Neural cell (in vitro differentiated cells): Measurements from ENCODE around the gene CEL.

Experiments used
- CTCF ChIP-seq: fragments of 450-650 bp; IDR thresholded peaks from 2 replicates; pipeline ENCODE4 v1.5.1; 2014; ENCODE audit warnings: antibody characterized with exemption, mild to moderate bottlenecking, moderate library complexity; ENCODE audit not compliant: poor library complexity, severe bottlenecking
- EP300 ChIP-seq: fragments of 450-650 bp; conservative IDR thresholded peaks from 2 replicates; pipeline ENCODE4 v1.6.1; 2014; ENCODE audit warnings: antibody characterized with exemption, mild to moderate bottlenecking, moderate library complexity; ENCODE audit not compliant: poor library complexity, severe bottlenecking
- EZH2 ChIP-seq: fragments of 200-600, 300-800 bp; shearing (Covaris generic), sonication (generic); IDR thresholded peaks from 2 replicates; pipeline ENCODE4 v1.6.1; 2014; ENCODE audit warnings: antibody characterized with exemption, low read length, borderline replicate concordance, mild to moderate bottlenecking; ENCODE audit not compliant: insufficient read depth, poor library complexity, severe bottlenecking
- MXI1 ChIP-seq: fragments of 450-650 bp; conservative IDR thresholded peaks from 2 replicates; pipeline ENCODE4 v1.6.1; 2014; ENCODE audit warnings: antibody characterized with exemption, mild to moderate bottlenecking; ENCODE audit not compliant: poor library complexity, severe bottlenecking
- POLR2AphosphoS5 ChIP-seq: IDR thresholded peaks from 2 replicates; pipeline ENCODE4 v1.6.1; 2012
- RAD21 ChIP-seq: fragments of 450-650 bp; conservative IDR thresholded peaks from 2 replicates; pipeline ENCODE4 v1.6.1; 2014; ENCODE audit warnings: antibody characterized with exemption, mild to moderate bottlenecking, moderate library complexity
- TAF1 ChIP-seq: IDR thresholded peaks from 2 replicates; pipeline ENCODE4 v1.6.1; 2012; ENCODE audit warnings: low read depth
- TF ChIP-seq, protein P1 (sequence below): IDR thresholded peaks from 2 replicates; pipeline ENCODE4 v1.6.1; 2012; ENCODE audit warnings: borderline replicate concordance

GRCh38 chr9:133071484-133072150 lies 9.8 kb downstream of the CEL start:
- TF ChIP-seq EZH2 (no peak), MXI1 (no peak), CTCF (no peak), POLR2AphosphoS5 (no peak), RAD21 (no peak), TAF1 (no peak), EP300 (no peak)
- TF ChIP-seq, protein P1, sequence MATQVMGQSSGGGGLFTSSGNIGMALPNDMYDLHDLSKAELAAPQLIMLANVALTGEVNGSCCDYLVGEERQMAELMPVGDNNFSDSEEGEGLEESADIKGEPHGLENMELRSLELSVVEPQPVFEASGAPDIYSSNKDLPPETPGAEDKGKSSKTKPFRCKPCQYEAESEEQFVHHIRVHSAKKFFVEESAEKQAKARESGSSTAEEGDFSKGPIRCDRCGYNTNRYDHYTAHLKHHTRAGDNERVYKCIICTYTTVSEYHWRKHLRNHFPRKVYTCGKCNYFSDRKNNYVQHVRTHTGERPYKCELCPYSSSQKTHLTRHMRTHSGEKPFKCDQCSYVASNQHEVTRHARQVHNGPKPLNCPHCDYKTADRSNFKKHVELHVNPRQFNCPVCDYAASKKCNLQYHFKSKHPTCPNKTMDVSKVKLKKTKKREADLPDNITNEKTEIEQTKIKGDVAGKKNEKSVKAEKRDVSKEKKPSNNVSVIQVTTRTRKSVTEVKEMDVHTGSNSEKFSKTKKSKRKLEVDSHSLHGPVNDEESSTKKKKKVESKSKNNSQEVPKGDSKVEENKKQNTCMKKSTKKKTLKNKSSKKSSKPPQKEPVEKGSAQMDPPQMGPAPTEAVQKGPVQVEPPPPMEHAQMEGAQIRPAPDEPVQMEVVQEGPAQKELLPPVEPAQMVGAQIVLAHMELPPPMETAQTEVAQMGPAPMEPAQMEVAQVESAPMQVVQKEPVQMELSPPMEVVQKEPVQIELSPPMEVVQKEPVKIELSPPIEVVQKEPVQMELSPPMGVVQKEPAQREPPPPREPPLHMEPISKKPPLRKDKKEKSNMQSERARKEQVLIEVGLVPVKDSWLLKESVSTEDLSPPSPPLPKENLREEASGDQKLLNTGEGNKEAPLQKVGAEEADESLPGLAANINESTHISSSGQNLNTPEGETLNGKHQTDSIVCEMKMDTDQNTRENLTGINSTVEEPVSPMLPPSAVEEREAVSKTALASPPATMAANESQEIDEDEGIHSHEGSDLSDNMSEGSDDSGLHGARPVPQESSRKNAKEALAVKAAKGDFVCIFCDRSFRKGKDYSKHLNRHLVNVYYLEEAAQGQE = no peak
